RWPE1 (cell line): ENCODE measurements around the gene WWOX.

ENCODE experiments used
- CTCF ChIA-PET: fragments of 350-600 bp; sonication (Branson Sonifier 250); formaldehyde crosslinking; extraction: SDS; loops from one replicate; lab custom pipeline; 2021; lab: Yijun Ruan, JAX
- POLR2A ChIA-PET: fragments of 400-600 bp; formaldehyde crosslinking; extraction: SDS; loops from one replicate; lab custom pipeline; 2020; ENCODE audit warnings: antibody characterized with exemption; ENCODE audit not compliant: low non-redundant PET; lab: Yijun Ruan, JAX
- DNase-seq: peaks from one replicate; pipeline ENCODE4 v3.0.0; 2012; ENCODE audit warnings: low spot score
- H3K27ac ChIP-seq: fragments of 450-650 bp; 2 replicates; pipeline ENCODE4 v1.5.1; 2017
- CTCF ChIP-seq: fragments of 450-650 bp; conservative IDR thresholded peaks from 2 replicates; pipeline ENCODE4 v1.5.1; 2017; ENCODE audit warnings: low read depth, mild to moderate bottlenecking

Gene WWOX

DNA sequence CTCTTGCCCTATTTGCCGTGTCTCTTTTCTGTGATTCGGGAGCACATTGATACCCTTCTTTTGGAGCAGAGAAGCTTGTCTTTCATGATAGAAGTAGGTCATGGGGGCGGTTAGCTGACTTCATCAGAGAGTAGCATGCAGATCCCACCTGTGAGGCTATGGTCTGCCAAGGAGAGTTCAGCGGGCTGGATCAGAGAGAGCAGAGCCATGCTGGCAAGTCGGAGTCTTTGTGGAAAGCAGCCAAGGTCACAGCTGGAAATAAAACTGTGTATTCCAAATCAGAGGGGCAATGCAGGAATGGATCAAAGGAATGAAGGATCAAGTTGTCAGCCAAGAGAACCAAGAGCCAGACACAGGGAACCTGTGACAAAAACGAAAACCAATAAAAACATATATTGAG lies 595.9 kb downstream of the WWOX start:
- DNase-seq = no peak
- ChIA-PET POLR2A (no interaction called here), CTCF (no interaction called here)
- H3K27ac ChIP-seq = no peak overlapping the region
- TF ChIP-seq CTCF = no peak

DNA sequence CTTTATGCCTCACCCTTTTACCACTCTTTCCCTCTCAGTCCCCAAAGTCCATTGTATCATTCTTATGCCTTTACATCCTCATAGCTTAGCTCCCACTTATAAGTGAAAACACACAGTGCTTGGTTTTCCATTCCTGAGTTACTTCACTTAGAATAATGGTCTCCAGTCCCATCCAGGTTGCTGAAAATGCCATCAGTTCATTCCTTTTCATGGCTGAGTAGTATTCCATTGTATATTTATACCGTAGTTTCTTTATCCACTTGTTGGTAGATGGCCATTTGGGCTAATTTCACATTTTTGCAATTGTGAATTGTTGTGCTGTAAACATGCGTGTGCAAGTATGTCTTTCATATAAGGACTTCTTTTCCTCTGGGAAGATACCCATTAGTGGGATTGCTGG lies 597.3 kb downstream of the WWOX start:
- no peak for DNase-seq
- H3K27ac ChIP-seq = no peak overlapping the region
- no peak for TF ChIP-seq CTCF
- ChIA-PET POLR2A (no interaction called here), CTCF (no interaction called here)

- POLR2A ChIA-PET = no interaction called here
- no peak overlapping the region for H3K27ac ChIP-seq
- CTCF ChIA-PET = no interaction called here
- no peak for DNase-seq
- no peak for TF ChIP-seq CTCF
These were observed 598.0 kb downstream of the WWOX start for GRCh38 chr16:78697426-78697825.

GRCh38 chr16:78703936-78704335 lies 604.5 kb downstream of the WWOX start:
- ChIA-PET CTCF (interaction anchor here (0.7 kb wide), 1 partner anchor 67 kb away, joined by 3 read pairs; no protein-coding TSS in a partner anchor), POLR2A (interaction anchor here (0.6 kb wide), 1 partner anchor 38 kb away, joined by 3 read pairs; no protein-coding TSS in a partner anchor)
- no peak for DNase-seq
- no peak for TF ChIP-seq CTCF
- H3K27ac ChIP-seq = no peak overlapping the region

DNA sequence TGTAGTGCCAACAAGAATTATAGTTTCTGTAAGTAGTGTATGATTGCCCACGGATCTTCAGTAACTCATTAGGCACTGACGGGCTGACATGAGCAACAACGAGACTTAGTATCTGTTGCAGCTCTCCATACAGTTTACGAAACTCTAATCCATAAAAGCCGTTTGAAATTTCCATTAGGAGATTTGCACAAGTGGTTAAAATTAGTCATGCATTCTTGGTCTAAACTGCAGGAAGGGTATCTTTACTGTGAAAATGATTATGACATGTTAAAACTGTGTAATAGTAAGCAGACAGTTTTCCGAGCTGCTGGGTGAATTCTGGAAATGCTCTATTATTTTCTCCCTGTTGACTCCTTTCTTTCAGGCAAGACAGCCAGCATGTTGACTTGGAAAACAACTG lies 605.0 kb downstream of the WWOX start:
- no peak for DNase-seq
- H3K27ac ChIP-seq = no peak overlapping the region
- no peak for TF ChIP-seq CTCF
- ChIA-PET CTCF (no interaction called here), POLR2A (interaction anchor here (0.6 kb wide), 1 partner anchor 38 kb away, joined by 3 read pairs; no protein-coding TSS in a partner anchor)

DNA sequence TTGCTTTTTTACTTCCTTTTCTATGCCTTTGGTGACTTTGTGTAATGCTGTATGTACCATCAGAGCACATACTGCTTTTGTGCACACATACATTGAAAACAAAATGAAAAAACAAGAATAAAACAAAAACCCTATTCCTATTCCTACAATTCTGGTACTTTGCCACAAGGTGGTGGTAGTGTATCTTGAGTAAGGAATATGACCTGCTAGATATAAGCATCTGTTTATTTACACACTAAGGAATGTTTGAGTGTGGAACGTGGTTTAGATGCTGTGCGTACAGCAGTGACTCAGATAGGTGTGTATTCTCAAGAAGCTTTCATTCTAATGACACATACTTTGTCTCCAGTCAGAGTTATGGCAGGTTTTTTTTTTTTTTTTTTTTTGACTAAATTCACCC lies 606.2 kb downstream of the WWOX start:
- peak; percentile 34 for DNase-seq
- no peak overlapping the region for H3K27ac ChIP-seq
- ChIA-PET CTCF (interaction anchor here (0.6 to 1.5 kb wide), 7 partner anchors 13 to 1761 kb away, joined by 3 to 4 read pairs (median 3); no protein-coding TSS in a partner anchor), POLR2A (no interaction called here)
- TF ChIP-seq CTCF = no peak
